ENCODE results near the gene TULP4. TPM values are rescaled to one million over a fixed set of nuclear protein-coding genes. Genes with fewer than 3 reads are reported as not detected.
"Not testable (repeated sequence)": the region's sequence is repeated elsewhere in the genome, so short reads cannot be mapped to it uniquely, and the experiment has no call there.

TULP4 gene
- total RNA-seq, 2 experiments from 2014 or later = 18.4 to 18.5 TPM

DNA sequence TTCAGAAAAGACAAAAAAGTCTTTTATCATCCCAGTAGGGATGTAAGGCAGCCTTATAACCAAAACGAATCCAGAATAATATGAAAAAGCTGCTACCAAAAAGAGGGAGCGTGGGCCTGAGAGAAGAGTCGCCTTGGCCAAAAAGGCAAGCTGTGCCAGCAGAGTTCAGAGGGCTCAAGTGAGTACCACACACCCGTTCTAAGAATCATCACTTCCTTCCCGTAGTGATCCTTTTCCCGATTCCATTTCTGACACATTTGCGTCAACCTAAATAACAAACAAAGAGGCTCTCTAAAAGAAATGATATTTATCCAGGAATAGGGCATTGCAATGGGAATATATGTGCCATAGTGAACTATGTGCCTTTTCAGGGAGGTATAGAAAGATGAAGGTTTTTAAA, 243.8 kb downstream of the TULP4 start:
- ChIA-PET CTCF (interaction anchor here (1.2 to 2.1 kb wide), 3 partner anchors 11 to 335 kb away, joined by 3 to 5 read pairs (median 3); no protein-coding TSS in a partner anchor), POLR2A (interaction anchor here (0.6 to 1.8 kb wide), 2 partner anchors 10 to 47 kb away, joined by 3 to 5 read pairs; no protein-coding TSS in a partner anchor)
- TF ChIP-seq, protein P1, sequence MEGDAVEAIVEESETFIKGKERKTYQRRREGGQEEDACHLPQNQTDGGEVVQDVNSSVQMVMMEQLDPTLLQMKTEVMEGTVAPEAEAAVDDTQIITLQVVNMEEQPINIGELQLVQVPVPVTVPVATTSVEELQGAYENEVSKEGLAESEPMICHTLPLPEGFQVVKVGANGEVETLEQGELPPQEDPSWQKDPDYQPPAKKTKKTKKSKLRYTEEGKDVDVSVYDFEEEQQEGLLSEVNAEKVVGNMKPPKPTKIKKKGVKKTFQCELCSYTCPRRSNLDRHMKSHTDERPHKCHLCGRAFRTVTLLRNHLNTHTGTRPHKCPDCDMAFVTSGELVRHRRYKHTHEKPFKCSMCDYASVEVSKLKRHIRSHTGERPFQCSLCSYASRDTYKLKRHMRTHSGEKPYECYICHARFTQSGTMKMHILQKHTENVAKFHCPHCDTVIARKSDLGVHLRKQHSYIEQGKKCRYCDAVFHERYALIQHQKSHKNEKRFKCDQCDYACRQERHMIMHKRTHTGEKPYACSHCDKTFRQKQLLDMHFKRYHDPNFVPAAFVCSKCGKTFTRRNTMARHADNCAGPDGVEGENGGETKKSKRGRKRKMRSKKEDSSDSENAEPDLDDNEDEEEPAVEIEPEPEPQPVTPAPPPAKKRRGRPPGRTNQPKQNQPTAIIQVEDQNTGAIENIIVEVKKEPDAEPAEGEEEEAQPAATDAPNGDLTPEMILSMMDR (IDR thresholded peaks at IDR 0.05) = no peak
- Mint-ChIP-seq H3K4me3 (no peak overlapping the region), H3K9me3 (no peaks in the 10 kb centered on the region), H3K4me1 (ENCODE audit: low read depth) (peaks cover 8% of the 10 kb centered on the region), H3K27ac (no peak overlapping the region), H3K27me3 (no peaks in the 10 kb centered on the region), H3K36me3 (ENCODE audit: low read depth) (peaks cover 2% of the 10 kb centered on the region)
- no peak for ATAC-seq
- intact Hi-C loops (cut with micrococcal nuclease) = no loop called here
- DNase-seq = no peak

GRCh38 chr6:158557110-158557509, 244.8 kb downstream of the TULP4 start:
- intact Hi-C loops (cut with micrococcal nuclease); H3K36me3 Mint-ChIP-seq (ENCODE audit: low read depth); ATAC-seq; H3K27me3 Mint-ChIP-seq; H3K4me3 Mint-ChIP-seq; H3K27ac Mint-ChIP-seq; DNase-seq; H3K9me3 Mint-ChIP-seq: not testable (repeated sequence)
- ChIA-PET POLR2A (interaction anchor here (1.8 kb wide), 1 partner anchor 10 kb away, joined by 9 read pairs; no protein-coding TSS in a partner anchor), CTCF (interaction anchor here (1.0 to 1.5 kb wide), 3 partner anchors 9 to 47 kb away, joined by 3 to 4 read pairs (median 3); no protein-coding TSS in a partner anchor)
- peaks cover 18% of the 10 kb centered on the region for H3K4me1 Mint-ChIP-seq (ENCODE audit: low read depth)

GRCh38 chr6:158557927-158558326, 245.7 kb downstream of the TULP4 start:
- ATAC-seq (no peak), DNase-seq (no peak)
- TF ChIP-seq, protein P1 (IDR thresholded peaks at IDR 0.05) = no peak
- Mint-ChIP-seq H3K9me3 (no peaks in the 10 kb centered on the region), H3K36me3 (ENCODE audit: low read depth) (peaks cover 9% of the 10 kb centered on the region), H3K4me3 (no peak overlapping the region), H3K27ac (no peak overlapping the region), H3K27me3 (no peaks in the 10 kb centered on the region), H3K4me1 (ENCODE audit: low read depth) (peaks cover 26% of the 10 kb centered on the region)
- intact Hi-C loops (cut with micrococcal nuclease) = no loop called here
- POLR2A ChIA-PET = interaction anchor here (1.1 to 1.8 kb wide), 2 partner anchors 9 to 87 kb away, joined by 3 to 9 read pairs; partner anchors contain the start of gene DYNLT1
- CTCF ChIA-PET = interaction anchor here (0.7 to 2.1 kb wide), 5 partner anchors 10 to 337 kb away, joined by 3 to 5 read pairs (median 4); no protein-coding TSS in a partner anchor

DNA sequence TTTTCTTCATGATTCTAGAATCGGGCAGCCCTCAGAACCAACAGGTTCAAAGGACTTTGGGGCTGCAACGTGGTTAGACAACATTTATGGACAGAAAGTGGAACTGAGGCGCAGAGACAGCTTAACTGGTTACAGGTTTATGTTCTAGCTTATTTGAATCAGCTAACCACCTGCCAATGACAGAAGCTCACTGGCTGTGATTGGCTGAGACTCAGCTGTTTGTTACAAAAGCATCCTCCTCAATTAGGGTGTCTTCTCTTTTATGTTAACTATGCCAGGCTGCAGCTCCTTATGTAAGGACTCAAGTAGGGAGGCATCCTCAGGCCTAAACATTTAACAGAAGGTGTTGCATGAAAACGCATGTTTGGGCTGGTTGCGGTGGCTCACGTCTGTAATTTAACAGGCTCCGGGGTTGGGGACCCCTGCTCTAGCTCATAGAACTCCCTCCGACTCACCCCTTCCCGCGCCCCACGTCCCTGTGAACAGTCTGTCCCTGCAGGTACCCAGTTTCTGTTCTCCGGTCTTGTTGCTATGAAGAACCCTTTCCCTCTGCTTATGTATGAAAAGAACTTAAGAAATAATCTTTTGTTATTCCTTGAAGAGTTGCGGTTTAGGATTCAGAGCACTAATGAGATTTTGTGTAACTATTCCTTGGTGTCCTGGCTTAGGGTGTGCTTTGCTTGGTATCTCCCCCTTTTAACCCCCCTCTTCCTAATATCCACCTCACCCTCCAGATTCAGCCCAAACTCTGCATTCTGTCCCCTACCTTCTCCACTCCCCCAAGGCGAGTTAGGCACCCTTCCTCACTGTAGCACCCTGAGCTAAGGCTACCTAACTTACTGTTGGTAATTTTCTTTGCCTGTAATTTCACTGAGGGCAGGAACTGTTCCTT, 246.4 kb downstream of the TULP4 start:
- CTCF ChIA-PET = interaction anchor here (0.7 to 2.1 kb wide), 8 partner anchors 10 to 338 kb away, joined by 3 to 5 read pairs (median 4); no protein-coding TSS in a partner anchor
- no peak for ATAC-seq
- H3K4me1 Mint-ChIP-seq (ENCODE audit: low read depth) = peaks cover 28% of the 10 kb centered on the region
- no peaks in the 10 kb centered on the region for H3K9me3 Mint-ChIP-seq
- peaks cover 11% of the 10 kb centered on the region for H3K36me3 Mint-ChIP-seq (ENCODE audit: low read depth)
- intact Hi-C loops (cut with micrococcal nuclease) = no loop called here
- H3K4me3 Mint-ChIP-seq = peak overlapping the region; percentile 81
- peak overlapping the region; percentile 69 for H3K27ac Mint-ChIP-seq
- TF ChIP-seq, protein P1 (IDR thresholded peaks at IDR 0.05) = no peak
- H3K27me3 Mint-ChIP-seq = no peaks in the 10 kb centered on the region
- no peak for DNase-seq
- POLR2A ChIA-PET = interaction anchor here (0.7 to 1.8 kb wide), 5 partner anchors 8 to 297 kb away, joined by 3 to 9 read pairs (median 3); partner anchors contain the start of genes DYNLT1 and SYTL3

- peaks cover 33% of the 10 kb centered on the region for H3K4me1 Mint-ChIP-seq (ENCODE audit: low read depth)
- H3K27me3 Mint-ChIP-seq = no peaks in the 10 kb centered on the region
- ChIA-PET POLR2A (interaction anchor here (0.7 to 1.1 kb wide), 3 partner anchors 90 to 298 kb away, joined by 3 read pairs; partner anchors contain the start of gene SYTL3), CTCF (interaction anchor here (0.8 to 2.1 kb wide), 5 partner anchors 9 to 338 kb away, joined by 3 to 5 read pairs (median 4); no protein-coding TSS in a partner anchor)
- peak overlapping the region; percentile 81 for H3K4me3 Mint-ChIP-seq
- H3K9me3 Mint-ChIP-seq = no peaks in the 10 kb centered on the region
- DNase-seq (no peak), ATAC-seq (no peak)
- TF ChIP-seq, protein P1 (IDR thresholded peaks at IDR 0.05) = no peak
- peaks cover 12% of the 10 kb centered on the region for H3K36me3 Mint-ChIP-seq (ENCODE audit: low read depth)
- H3K27ac Mint-ChIP-seq = peak overlapping the region; percentile 69
- intact Hi-C loops (cut with micrococcal nuclease) = no loop called here
These were observed 247.2 kb downstream of the TULP4 start for GRCh38 chr6:158559338-158559894.

All from activated CD8-positive, alpha-beta T cell treated with anti-CD3 and anti-CD28 coated beads for 36 hours (primary cell).